Measurements from ENCODE around the gene BACH1. TPM values are rescaled to one million over a fixed set of nuclear protein-coding genes. Genes with fewer than 3 reads are reported as not detected.

Gene BACH1
- total and polyA plus RNA-seq, 2 donors (not counting 1 experiment from before 2014, with no cell fraction given): 10.1 to 221 TPM

- Histone ChIP-seq H3K4me3 (ENCODE audit: control extremely low read depth in 1 of 5, extremely low read depth in 1 of 5, insufficient read depth in 1 of 5, low read depth in 2 of 5, low read length in 4 of 5) (no peak overlapping the region), H3K79me2 (ENCODE audit: control insufficient read depth, insufficient read depth, low read length) (peaks cover 7% of the 10 kb centered on the region), H3K27ac (ENCODE audit: low read length in 2 of 2) (no peak overlapping the region), H3K9me3 (ENCODE audit: control extremely low read depth in 1 of 3, control insufficient read depth in 2 of 3, insufficient read depth in 1 of 3, low read length in 2 of 3) (no peaks in the 10 kb centered on the region), H4K20me1 (ENCODE audit: control insufficient read depth, insufficient read depth, low read length, poor library complexity, severe bottlenecking) (peaks cover 15% of the 10 kb centered on the region), H3K4me2 (replicated peaks; ENCODE audit: low read depth, low read length, poor library complexity, severe bottlenecking) (no peak overlapping the region), H3K36me3 (replicated peaks in 1 of 2; ENCODE audit: control extremely low read depth in 1 of 2, control insufficient read depth in 1 of 2, extremely low read depth in 1 of 2, insufficient read depth in 2 of 2, low read length in 1 of 2) (peaks cover 4 to 28% of the 10 kb centered on the region in 2 experiments), H2AFZ (ENCODE audit: insufficient read depth, low read depth, low read length, poor library complexity, severe bottlenecking) (no peak overlapping the region), H3K9ac (ENCODE audit: low read length) (no peak overlapping the region), H3K4me1 (ENCODE audit: control insufficient read depth in 2 of 2, insufficient read depth in 2 of 2, low read length in 2 of 2) (peaks cover 16 to 18% of the 10 kb centered on the region in 2 donors), H3K27me3 (replicated peaks in 1 of 4; ENCODE audit: control extremely low read depth in 1 of 4, control insufficient read depth in 3 of 4, insufficient read depth in 4 of 4, low read length in 3 of 4) (no peaks in the 10 kb centered on the region)
- ATAC-seq (ENCODE audit: low read depth) (no peak), DNase-seq (no peak)
- Mint-ChIP-seq H3K4me3 (no peak overlapping the region), H3K4me1 (peaks cover 33% of the 10 kb centered on the region), H3K27ac (peak overlapping the region; percentile 52), H3K27me3 (no peaks in the 10 kb centered on the region), H3K9me3 (ENCODE audit: insufficient read depth) (peaks cover 2% of the 10 kb centered on the region)
- TF ChIP-seq EZH2 (IDR thresholded peaks at IDR 0.05; ENCODE audit: borderline replicate concordance, insufficient read depth, low read depth, low read length, poor library complexity, severe bottlenecking): no peak
- no peak for TF ChIP-seq CTCF (IDR thresholded peaks at IDR 0.05)
- CTCF ChIA-PET: interaction anchor here (1.4 to 1.6 kb wide), 2 partner anchors 46 to 272 kb away, joined by 4 to 7 read pairs; no protein-coding TSS in a partner anchor
- POLR2A ChIA-PET: no interaction called here
- WGBS (ENCODE audit: insufficient coverage): 90% methylated on average over 4 of the region's 4 CpGs
- intact Hi-C loops (cut with micrococcal nuclease): loop anchor here (2.0 kb wide), 1 partner anchor 14 kb away; no protein-coding TSS in a partner anchor
Observed at GRCh38 chr21:29346771-29347170, 48.0 kb downstream of the BACH1 start.

GRCh38 chr21:29347274-29347681 lies 48.6 kb downstream of the BACH1 start:
- H3K4me3 ChIP-seq (ENCODE audit: control extremely low read depth in 1 of 5, extremely low read depth in 1 of 5, insufficient read depth in 1 of 5, low read depth in 2 of 5, low read length in 4 of 5): no peak overlapping the region
- Mint-ChIP-seq H3K4me3 (no peak overlapping the region), H3K27me3 (no peaks in the 10 kb centered on the region), H3K4me1 (peaks cover 29% of the 10 kb centered on the region), H3K9me3 (ENCODE audit: insufficient read depth) (peaks cover 2% of the 10 kb centered on the region), H3K27ac (no peak overlapping the region)
- H3K27me3 ChIP-seq (replicated peaks in 1 of 4; ENCODE audit: control extremely low read depth in 1 of 4, control insufficient read depth in 3 of 4, insufficient read depth in 4 of 4, low read length in 3 of 4): no peaks in the 10 kb centered on the region
- peaks cover 4 to 23% of the 10 kb centered on the region in 2 experiments for H3K36me3 ChIP-seq (replicated peaks in 1 of 2; ENCODE audit: control extremely low read depth in 1 of 2, control insufficient read depth in 1 of 2, extremely low read depth in 1 of 2, insufficient read depth in 2 of 2, low read length in 1 of 2)
- ATAC-seq (ENCODE audit: low read depth) (no peak), DNase-seq (no peak)
- peaks cover 16 to 18% of the 10 kb centered on the region in 2 donors for H3K4me1 ChIP-seq (ENCODE audit: control insufficient read depth in 2 of 2, insufficient read depth in 2 of 2, low read length in 2 of 2)
- H3K79me2 ChIP-seq (ENCODE audit: control insufficient read depth, insufficient read depth, low read length): peaks cover 7% of the 10 kb centered on the region
- WGBS (ENCODE audit: insufficient coverage): 100% methylated on average over 1 of the region's 4 CpGs
- H4K20me1 ChIP-seq (ENCODE audit: control insufficient read depth, insufficient read depth, low read length, poor library complexity, severe bottlenecking): peaks cover 15% of the 10 kb centered on the region
- intact Hi-C loops (cut with micrococcal nuclease): loop anchor here (2.0 kb wide), 1 partner anchor 14 kb away; no protein-coding TSS in a partner anchor
- no peak overlapping the region for H3K9ac ChIP-seq (ENCODE audit: low read length)
- ChIA-PET CTCF (interaction anchor here (0.6 to 1.6 kb wide), 3 partner anchors 47 to 272 kb away, joined by 3 to 7 read pairs (median 4); no protein-coding TSS in a partner anchor), POLR2A (no interaction called here)
- no peaks in the 10 kb centered on the region for H3K9me3 ChIP-seq (ENCODE audit: control extremely low read depth in 1 of 3, control insufficient read depth in 2 of 3, insufficient read depth in 1 of 3, low read length in 2 of 3)
- TF ChIP-seq CTCF (IDR thresholded peaks at IDR 0.05): no peak
- TF ChIP-seq EZH2 (IDR thresholded peaks at IDR 0.05; ENCODE audit: borderline replicate concordance, insufficient read depth, low read depth, low read length, poor library complexity, severe bottlenecking): no peak
- peak overlapping the region; percentile 54 for H3K4me2 ChIP-seq (replicated peaks; ENCODE audit: low read depth, low read length, poor library complexity, severe bottlenecking)
- no peak overlapping the region for H2AFZ ChIP-seq (ENCODE audit: insufficient read depth, low read depth, low read length, poor library complexity, severe bottlenecking)
- no peak overlapping the region for H3K27ac ChIP-seq (ENCODE audit: low read length in 2 of 2)

All from B cell (primary cell).